HL-60 (cell line): ENCODE data around the gene GHRH.

Source experiments
- SPI1 ChIP-seq: IDR thresholded peaks from 2 replicates; pipeline ENCODE4 v1.6.1; 2012; ENCODE audit warnings: low read depth, mild to moderate bottlenecking, borderline replicate concordance
- TF ChIP-seq, protein P1 (sequence below): IDR thresholded peaks from one replicate; pipeline ENCODE4 v1.5.1; 2011; ENCODE audit warnings: low read length, control low read depth, inconsistent platforms; ENCODE audit not compliant: insufficient read depth

DNA sequence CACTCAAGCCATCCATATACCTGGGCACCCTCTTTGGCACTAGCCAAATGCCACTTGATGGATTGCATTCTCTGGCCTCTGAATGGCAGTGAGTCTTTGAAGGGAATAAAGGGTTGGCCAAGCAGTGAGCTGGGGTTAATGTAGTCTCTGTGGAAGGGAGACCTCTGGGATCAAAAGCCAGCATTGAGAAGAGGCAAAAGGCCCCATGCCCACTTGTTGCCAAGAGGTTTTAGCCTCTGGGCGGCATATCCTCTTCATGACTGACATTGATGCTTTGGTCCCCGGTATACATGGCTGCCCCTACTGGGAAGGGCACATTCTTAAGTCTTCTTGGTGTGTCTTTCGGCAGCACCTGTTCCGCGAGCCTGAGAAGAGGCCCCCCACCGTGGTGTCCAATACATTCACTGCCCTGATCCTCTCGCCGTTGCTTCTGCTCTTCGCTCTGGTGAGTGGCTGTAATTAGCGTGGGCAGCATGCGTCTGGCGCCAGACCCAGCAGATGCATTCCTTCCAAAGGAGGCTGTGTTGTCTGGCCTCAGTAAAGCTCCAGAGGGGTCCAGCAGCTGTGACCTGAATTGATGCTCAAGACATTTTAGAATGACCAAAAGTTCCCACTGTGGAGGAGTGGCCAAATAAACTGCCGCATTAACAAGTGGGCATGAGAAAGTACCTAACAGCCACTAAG is 29.5 kb downstream of the GHRH start:
- TF ChIP-seq, protein P1, sequence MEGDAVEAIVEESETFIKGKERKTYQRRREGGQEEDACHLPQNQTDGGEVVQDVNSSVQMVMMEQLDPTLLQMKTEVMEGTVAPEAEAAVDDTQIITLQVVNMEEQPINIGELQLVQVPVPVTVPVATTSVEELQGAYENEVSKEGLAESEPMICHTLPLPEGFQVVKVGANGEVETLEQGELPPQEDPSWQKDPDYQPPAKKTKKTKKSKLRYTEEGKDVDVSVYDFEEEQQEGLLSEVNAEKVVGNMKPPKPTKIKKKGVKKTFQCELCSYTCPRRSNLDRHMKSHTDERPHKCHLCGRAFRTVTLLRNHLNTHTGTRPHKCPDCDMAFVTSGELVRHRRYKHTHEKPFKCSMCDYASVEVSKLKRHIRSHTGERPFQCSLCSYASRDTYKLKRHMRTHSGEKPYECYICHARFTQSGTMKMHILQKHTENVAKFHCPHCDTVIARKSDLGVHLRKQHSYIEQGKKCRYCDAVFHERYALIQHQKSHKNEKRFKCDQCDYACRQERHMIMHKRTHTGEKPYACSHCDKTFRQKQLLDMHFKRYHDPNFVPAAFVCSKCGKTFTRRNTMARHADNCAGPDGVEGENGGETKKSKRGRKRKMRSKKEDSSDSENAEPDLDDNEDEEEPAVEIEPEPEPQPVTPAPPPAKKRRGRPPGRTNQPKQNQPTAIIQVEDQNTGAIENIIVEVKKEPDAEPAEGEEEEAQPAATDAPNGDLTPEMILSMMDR = no peak
- no peak for TF ChIP-seq SPI1
